Choroid plexus epithelial cell (primary cell): ENCODE measurements around the gene FARP1.

Source experiments
- DNase-seq: peaks from one replicate; pipeline ENCODE4 v3.0.0-alpha.2; 2010; ENCODE audit warnings: low read depth
- H3K4me3 ChIP-seq: 2 replicates; pipeline ENCODE4 v1.5.1; 2011; ENCODE audit warnings: low read depth, mild to moderate bottlenecking, control low read depth, low read length, moderate library complexity
- CTCF ChIP-seq: conservative IDR thresholded peaks from 2 replicates; pipeline ENCODE4 v1.5.1; 2011; ENCODE audit warnings: low read depth, mild to moderate bottlenecking, control low read depth, inconsistent platforms, low read length, moderate library complexity

FARP1 gene

GRCh38 chr13:98396071-98396710, 253.3 kb downstream of the FARP1 start:
- H3K4me3 ChIP-seq, result no peak overlapping the region
- no peak for TF ChIP-seq CTCF
- peak; percentile 14 for DNase-seq

- DNase-seq, result peak; percentile 62
- TF ChIP-seq CTCF, result peak; percentile 63
- no peak overlapping the region for H3K4me3 ChIP-seq
Measured at GRCh38 chr13:98397221-98397620, 254.3 kb downstream of the FARP1 start.

- DNase-seq, result no peak
- H3K4me3 ChIP-seq, result no peak overlapping the region
- TF ChIP-seq CTCF, result no peak
Measured at GRCh38 chr13:98397861-98398260, 255.0 kb downstream of the FARP1 start.

DNA sequence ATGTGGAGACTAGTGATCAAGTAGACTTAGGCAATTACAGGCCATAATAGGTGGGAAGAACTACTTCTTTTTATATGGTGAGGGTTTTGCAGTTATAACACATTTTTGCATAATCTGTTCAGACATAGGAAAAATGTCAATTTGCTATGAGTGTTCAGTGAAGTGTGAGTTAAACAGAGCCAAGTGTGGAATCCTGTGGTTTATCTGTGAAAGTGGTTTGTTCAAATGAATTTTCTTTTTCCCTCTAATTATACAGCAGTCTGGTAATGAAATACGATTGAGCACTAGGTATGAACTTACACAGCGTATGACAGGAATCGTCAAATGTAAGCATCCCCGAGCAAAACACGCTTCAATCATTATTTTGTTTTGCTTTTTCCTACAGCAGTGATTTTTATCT, 255.7 kb downstream of the FARP1 start:
- TF ChIP-seq CTCF, result no peak
- no peak overlapping the region for H3K4me3 ChIP-seq
- DNase-seq, result no peak

GRCh38 chr13:98399756-98400155, 256.9 kb downstream of the FARP1 start:
- no peak for TF ChIP-seq CTCF
- no peak for DNase-seq

GRCh38 chr13:98401934-98402333, 259.0 kb downstream of the FARP1 start:
- no peak for TF ChIP-seq CTCF
- no peak overlapping the region for H3K4me3 ChIP-seq
- no peak for DNase-seq

More at GRCh38 chr13:98399756-98400155, 256.9 kb downstream of the FARP1 start:
- no peak overlapping the region for H3K4me3 ChIP-seq

GRCh38 chr13:98403076-98403475, 260.2 kb downstream of the FARP1 start:
- no peak overlapping the region for H3K4me3 ChIP-seq
- TF ChIP-seq CTCF, result no peak
- no peak for DNase-seq
